ENCODE results near the gene SYT17.

GRCh38 chr16:19162085-19162484 lies 6.0 kb upstream of the SYT17 start:
- TF ChIP-seq CTCF (IDR thresholded peaks at IDR 0.05; ENCODE audit: insufficient read depth, low read length), result no peak
- no peak for TF ChIP-seq REST (IDR thresholded peaks at IDR 0.05; ENCODE audit: insufficient replicate concordance, low read depth)
- TF ChIP-seq GABPA (IDR thresholded peaks at IDR 0.05; ENCODE audit: low read depth), result no peak
- TF ChIP-seq POLR2AphosphoS5 (IDR thresholded peaks at IDR 0.05; ENCODE audit: low read depth), result no peak
